ENCODE data around the gene VEZT.

DNA sequence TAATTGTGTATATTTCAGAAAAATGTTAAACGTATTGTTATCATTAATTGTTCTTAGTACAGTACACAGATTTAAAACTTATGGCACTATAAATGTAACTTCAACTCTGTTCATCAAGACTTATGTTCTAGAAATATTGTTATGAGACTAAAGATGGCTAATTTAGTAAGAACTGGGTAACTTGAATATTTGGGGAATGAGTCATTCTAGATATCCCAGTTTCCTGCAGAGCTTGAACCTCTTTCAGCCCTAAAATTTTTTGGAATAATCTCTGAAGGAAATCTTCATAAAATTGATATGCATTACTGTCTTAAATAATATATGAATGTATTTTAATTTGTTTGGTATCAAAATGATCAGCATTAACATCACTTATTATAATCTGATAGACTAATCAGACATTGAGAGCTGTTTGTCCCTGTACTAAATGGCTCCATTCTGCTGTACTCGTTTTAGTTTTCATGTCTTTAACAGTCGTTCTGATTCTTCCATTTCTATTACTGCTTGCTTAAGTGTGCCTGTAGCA is 87.1 kb downstream of the VEZT start:
- TF ChIP-seq, protein P1, sequence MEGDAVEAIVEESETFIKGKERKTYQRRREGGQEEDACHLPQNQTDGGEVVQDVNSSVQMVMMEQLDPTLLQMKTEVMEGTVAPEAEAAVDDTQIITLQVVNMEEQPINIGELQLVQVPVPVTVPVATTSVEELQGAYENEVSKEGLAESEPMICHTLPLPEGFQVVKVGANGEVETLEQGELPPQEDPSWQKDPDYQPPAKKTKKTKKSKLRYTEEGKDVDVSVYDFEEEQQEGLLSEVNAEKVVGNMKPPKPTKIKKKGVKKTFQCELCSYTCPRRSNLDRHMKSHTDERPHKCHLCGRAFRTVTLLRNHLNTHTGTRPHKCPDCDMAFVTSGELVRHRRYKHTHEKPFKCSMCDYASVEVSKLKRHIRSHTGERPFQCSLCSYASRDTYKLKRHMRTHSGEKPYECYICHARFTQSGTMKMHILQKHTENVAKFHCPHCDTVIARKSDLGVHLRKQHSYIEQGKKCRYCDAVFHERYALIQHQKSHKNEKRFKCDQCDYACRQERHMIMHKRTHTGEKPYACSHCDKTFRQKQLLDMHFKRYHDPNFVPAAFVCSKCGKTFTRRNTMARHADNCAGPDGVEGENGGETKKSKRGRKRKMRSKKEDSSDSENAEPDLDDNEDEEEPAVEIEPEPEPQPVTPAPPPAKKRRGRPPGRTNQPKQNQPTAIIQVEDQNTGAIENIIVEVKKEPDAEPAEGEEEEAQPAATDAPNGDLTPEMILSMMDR (IDR thresholded peaks at IDR 0.05) = no peak
- no peak for TF ChIP-seq POLR2A (IDR thresholded peaks at IDR 0.05)

Data from thyroid gland (tissue), 4 donors.